Vagina (tissue), 2 donors: ENCODE results near the gene GDA. TPM values are rescaled to one million over a fixed set of nuclear protein-coding genes. Genes with fewer than 3 reads are reported as not detected.

Experiments used
- DNase-seq, 2 donors: peaks; one replicate each; pipeline ENCODE4 v3.0.0-alpha.2; 2017; ENCODE audit errors: extremely low spot score in 2 of 2
- H3K27ac ChIP-seq: fragments of 200-600 bp; sonication (generic); one replicate; pipeline ENCODE4 v1.5.1; 2019
- H3K27me3 ChIP-seq: fragments of 200-600 bp; sonication (generic); one replicate; pipeline ENCODE4 v1.5.1; 2019
- H3K36me3 ChIP-seq, 2 donors: fragments of 200-600 bp; sonication (generic); one replicate each; pipeline ENCODE4 v1.5.1; 2017 to 2019
- H3K4me1 ChIP-seq: fragments of 200-600 bp; sonication (generic); one replicate; pipeline ENCODE4 v1.5.1; 2019
- H3K4me3 ChIP-seq, 2 donors: fragments of 200-600 bp; sonication (generic); 1 replicate in 1 of 2; 2 replicates in 1 of 2; pipeline ENCODE4 v1.5.1; 2016 to 2019
- H3K9me3 ChIP-seq: fragments of 200-600 bp; sonication (generic); one replicate; pipeline ENCODE4 v1.5.1; 2019
- CTCF ChIP-seq, 3 experiments: fragments of 450-650 bp in 2 of 3; fragments of 200-600 bp in 1 of 3; sonication (generic) in 1 of 3; IDR thresholded peaks; one replicate each; pipeline ENCODE4 v1.5.1; 2017 to 2019; ENCODE audit warnings: antibody characterized with exemption in 3 of 3, mild to moderate bottlenecking in 2 of 3, moderate library complexity in 2 of 3
- POLR2A ChIP-seq, 2 donors: fragments of 450-650 bp; IDR thresholded peaks; one replicate each; pipeline ENCODE4 v1.6.1; 2017; ENCODE audit warnings: antibody characterized with exemption in 2 of 2, mild to moderate bottlenecking in 2 of 2, moderate library complexity in 2 of 2
- POLR2AphosphoS5 ChIP-seq, 2 donors: sonication (generic); formaldehyde crosslinking; IDR thresholded peaks; one replicate each; pipeline ENCODE4 v1.9.0; 2017; ENCODE audit warnings: antibody characterized with exemption in 2 of 2, mild to moderate bottlenecking in 2 of 2, low read depth in 1 of 2; ENCODE audit not compliant: insufficient read depth in 1 of 2
- intact Hi-C: fragments of 100-400 bp; cut with DNase I; formaldehyde crosslinking; loops from one replicate; pipeline ENCODE4 v1.15.1; 2023
- total RNA-seq: library from RNA; depleted of rRNA; stranded (reverse); fragments of >200 nt; gene quantifications from one replicate; pipeline ENCODE4 v1.2.3, GENCODE V29; 2016

Gene GDA
- not detected for total RNA-seq

- no peak for DNase-seq
- intact Hi-C loops, result no loop called here
- H3K4me1 ChIP-seq, result peaks cover 8% of the 10 kb centered on the region
- H3K9me3 ChIP-seq, result no peaks in the 10 kb centered on the region
- no peak for TF ChIP-seq CTCF (IDR thresholded peaks at IDR 0.05)
- no peak for TF ChIP-seq POLR2AphosphoS5 (IDR thresholded peaks at IDR 0.05; ENCODE audit: insufficient read depth in 1 of 2, low read depth in 1 of 2)
- TF ChIP-seq POLR2A (IDR thresholded peaks at IDR 0.05), result no peak
- H3K4me3 ChIP-seq, result peak within 1 kb of the TSS; percentile 15 to 24
- H3K27me3 ChIP-seq, result peaks cover 9% of the 10 kb centered on the region
- no peak within 1 kb of the TSS for H3K27ac ChIP-seq
- H3K36me3 ChIP-seq, result no peaks in the 10 kb centered on the region
Observed at GRCh38 chr9:72149231-72149975, at the start of gene GDA. GDA (plus strand) TSS chr9:72149440; CDS start chr9:72149560, 120 bp downstream.

- Histone ChIP-seq H3K9me3 (no peaks in the 10 kb centered on the region), H3K36me3 (no peaks in the 10 kb centered on the region), H3K27me3 (no peaks in the 10 kb centered on the region), H3K4me1 (no peaks in the 10 kb centered on the region), H3K27ac (no peak overlapping the region), H3K4me3 (no peak overlapping the region)
- intact Hi-C loops, result no loop called here
- DNase-seq, result no peak
- TF ChIP-seq CTCF (IDR thresholded peaks at IDR 0.05) (no peak), POLR2AphosphoS5 (IDR thresholded peaks at IDR 0.05; ENCODE audit: insufficient read depth in 1 of 2, low read depth in 1 of 2) (no peak), POLR2A (IDR thresholded peaks at IDR 0.05) (no peak)
Observed at GRCh38 chr9:72102520-72102919, 46.7 kb upstream of the GDA start.

GRCh38 chr9:72113056-72113455 is 36.2 kb upstream of the GDA start:
- H3K4me3 ChIP-seq, result no peak overlapping the region

DNA sequence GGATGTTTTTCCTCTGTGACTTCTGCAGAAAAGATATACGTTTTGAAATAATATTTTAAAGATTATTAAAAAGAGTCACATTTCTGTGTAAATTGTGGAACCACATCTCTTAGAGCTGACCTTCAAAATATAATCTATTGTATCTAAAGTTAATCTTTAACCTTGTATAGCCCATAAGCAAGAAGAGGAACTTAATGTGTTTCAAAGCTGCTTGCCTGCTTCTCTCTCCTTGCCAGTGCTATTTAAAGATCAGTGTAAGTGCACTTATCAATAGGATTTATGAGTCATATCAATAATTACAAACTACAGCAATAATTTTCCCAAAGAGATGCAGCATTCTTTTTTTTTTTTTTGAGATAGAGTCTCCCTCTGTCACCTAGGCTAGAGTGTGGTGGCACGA is 29.4 kb upstream of the GDA start:
- H3K36me3 ChIP-seq, result no peaks in the 10 kb centered on the region
- TF ChIP-seq POLR2AphosphoS5 (IDR thresholded peaks at IDR 0.05; ENCODE audit: insufficient read depth in 1 of 2, low read depth in 1 of 2) (no peak), CTCF (IDR thresholded peaks at IDR 0.05) (no peak), POLR2A (IDR thresholded peaks at IDR 0.05) (no peak)
- no peaks in the 10 kb centered on the region for H3K4me1 ChIP-seq
- no peak for DNase-seq
- no peak overlapping the region for H3K27ac ChIP-seq
- no peak overlapping the region for H3K4me3 ChIP-seq
- H3K27me3 ChIP-seq, result no peaks in the 10 kb centered on the region
- intact Hi-C loops, result no loop called here
- H3K9me3 ChIP-seq, result no peaks in the 10 kb centered on the region

More at GRCh38 chr9:72113056-72113455, 36.2 kb upstream of the GDA start:
- Histone ChIP-seq H3K4me1 (no peaks in the 10 kb centered on the region), H3K27me3 (no peaks in the 10 kb centered on the region), H3K27ac (no peak overlapping the region), H3K36me3 (no peaks in the 10 kb centered on the region), H3K9me3 (no peaks in the 10 kb centered on the region)
- intact Hi-C loops, result no loop called here
- TF ChIP-seq POLR2AphosphoS5 (IDR thresholded peaks at IDR 0.05; ENCODE audit: insufficient read depth in 1 of 2, low read depth in 1 of 2) (no peak), CTCF (IDR thresholded peaks at IDR 0.05) (no peak), POLR2A (IDR thresholded peaks at IDR 0.05) (no peak)
- no peak for DNase-seq

GRCh38 chr9:72124947-72125346 is 24.3 kb upstream of the GDA start:
- Histone ChIP-seq H3K27me3 (no peaks in the 10 kb centered on the region), H3K4me3 (no peak overlapping the region), H3K27ac (no peak overlapping the region), H3K9me3 (no peaks in the 10 kb centered on the region), H3K36me3 (no peaks in the 10 kb centered on the region), H3K4me1 (no peaks in the 10 kb centered on the region)
- no peak for TF ChIP-seq POLR2A (IDR thresholded peaks at IDR 0.05)
- no peak for TF ChIP-seq POLR2AphosphoS5 (IDR thresholded peaks at IDR 0.05; ENCODE audit: insufficient read depth in 1 of 2, low read depth in 1 of 2)
- TF ChIP-seq CTCF (IDR thresholded peaks at IDR 0.05), result no peak
- intact Hi-C loops, result no loop called here
- no peak for DNase-seq
